CD14-positive monocyte (primary cell): ENCODE data around the gene LTB4R. TPM values are rescaled to one million over a fixed set of nuclear protein-coding genes. Genes with fewer than 3 reads are reported as not detected.

ENCODE experiments used
- DNase-seq, 3 donors: peaks; one replicate each; pipeline ENCODE4 v3.0.0-alpha.2; 2011 to 2022
- H2AFZ ChIP-seq: 2 replicates; pipeline ENCODE4 v1.6.0; 2012; ENCODE audit warnings: mild to moderate bottlenecking, low read depth, low read length, inconsistent platforms; ENCODE audit not compliant: insufficient read depth, poor library complexity, severe bottlenecking
- H3K27ac ChIP-seq, 2 donors: 1 replicate in 1 of 2; 2 replicates in 1 of 2; pipeline ENCODE4 v1.5.1; 2012 to 2013; ENCODE audit warnings: low read length in 2 of 2, control low read depth in 1 of 2, inconsistent platforms in 1 of 2, low read depth in 1 of 2, mild to moderate bottlenecking in 1 of 2
- H3K27me3 ChIP-seq, 2 donors: one replicate each; pipeline versions ENCODE4 v1.6.0 to v1.6.1; 2011 to 2013; ENCODE audit warnings: low read length in 2 of 2; ENCODE audit not compliant: control insufficient read depth in 2 of 2, insufficient read depth in 2 of 2
- H3K36me3 ChIP-seq, 2 donors: replicated peaks in 1 of 2; 1 replicate in 1 of 2; 2 replicates in 1 of 2; pipeline versions ENCODE4 v1.5.1 to v1.6.1; 2012 to 2013; ENCODE audit warnings: low read length in 2 of 2, control low read depth in 1 of 2, inconsistent platforms in 1 of 2, mild to moderate bottlenecking in 1 of 2; ENCODE audit not compliant: insufficient read depth in 2 of 2, control insufficient read depth in 1 of 2
- H3K4me1 ChIP-seq, 2 donors: 1 replicate in 1 of 2; 2 replicates in 1 of 2; pipeline versions ENCODE4 v1.5.1 to v1.6.1; 2012 to 2013; ENCODE audit warnings: low read length in 2 of 2, control low read depth in 1 of 2, inconsistent platforms in 1 of 2, mild to moderate bottlenecking in 1 of 2, moderate library complexity in 1 of 2; ENCODE audit not compliant: insufficient read depth in 2 of 2, control insufficient read depth in 1 of 2
- H3K4me2 ChIP-seq: replicated peaks from 2 replicates; pipeline ENCODE3; 2012; ENCODE audit warnings: low read length, moderate library complexity, mild to moderate bottlenecking; ENCODE audit not compliant: poor library complexity, severe bottlenecking; ENCODE audit errors: extremely low read depth
- H3K4me3 ChIP-seq, 3 experiments: fragments of 200-600 bp in 1 of 3; sonication (generic) in 1 of 3; replicated peaks in 1 of 3; 1 replicate in 2 of 3; 2 replicates in 1 of 3; pipeline ENCODE4 v1.5.1; 2011 to 2013; ENCODE audit warnings: low read length in 3 of 3, mild to moderate bottlenecking in 3 of 3, control low read depth in 2 of 3, low read depth in 2 of 3, inconsistent platforms in 1 of 3, moderate library complexity in 1 of 3
- H3K79me2 ChIP-seq: 2 replicates; pipeline ENCODE4 v1.6.0; 2012; ENCODE audit warnings: mild to moderate bottlenecking, control low read depth, inconsistent platforms, low read length, moderate library complexity; ENCODE audit not compliant: insufficient read depth
- H3K9ac ChIP-seq: 2 replicates; pipeline ENCODE4 v1.6.0; 2017; ENCODE audit warnings: low read length, mild to moderate bottlenecking; ENCODE audit not compliant: insufficient read depth, poor library complexity, severe bottlenecking
- H3K9me3 ChIP-seq, 2 donors: replicated peaks in 1 of 2; 1 replicate in 1 of 2; 2 replicates in 1 of 2; pipeline versions ENCODE4 v1.5.1 to v1.6.1; 2012 to 2013; ENCODE audit warnings: low read length in 2 of 2, control low read depth in 1 of 2; ENCODE audit not compliant: control insufficient read depth in 1 of 2, insufficient read depth in 1 of 2
- H4K20me1 ChIP-seq: 2 replicates; pipeline ENCODE4 v1.6.0; 2012; ENCODE audit warnings: mild to moderate bottlenecking, low read length, control low read depth, moderate library complexity; ENCODE audit not compliant: insufficient read depth
- H3K27ac Mint-ChIP-seq, 7 donors: one replicate each; pipeline ENCODE4 v1.8.0; 2020; ENCODE audit warnings: mild to moderate bottlenecking in 7 of 7, mixed read lengths in 7 of 7, moderate library complexity in 6 of 7, inconsistent platforms in 2 of 7
- H3K27me3 Mint-ChIP-seq, 3 donors: one replicate each; pipeline ENCODE4 v1.8.0; 2021 to 2022; ENCODE audit warnings: low read depth in 3 of 3, mild to moderate bottlenecking in 3 of 3, mixed read lengths in 3 of 3, moderate library complexity in 3 of 3, inconsistent platforms in 1 of 3
- H3K36me3 Mint-ChIP-seq, 2 donors: one replicate each; pipeline ENCODE4 v1.8.0; 2020; ENCODE audit warnings: mixed read lengths in 2 of 2, inconsistent platforms in 1 of 2, mild to moderate bottlenecking in 1 of 2
- H3K4me1 Mint-ChIP-seq: one replicate; pipeline ENCODE4 v1.8.0; 2020; ENCODE audit warnings: mild to moderate bottlenecking, mixed read lengths
- H3K4me3 Mint-ChIP-seq, 2 donors: one replicate each; pipeline ENCODE4 v1.8.0; 2020; ENCODE audit warnings: mild to moderate bottlenecking in 2 of 2, mixed read lengths in 2 of 2, moderate library complexity in 1 of 2
- H3K9me3 Mint-ChIP-seq, 7 donors: one replicate each; pipeline ENCODE4 v1.8.0; 2020 to 2022; ENCODE audit warnings: mixed read lengths in 7 of 7, mild to moderate bottlenecking in 6 of 7, moderate library complexity in 6 of 7, inconsistent platforms in 2 of 7
- CTCF ChIP-seq: fragments of 200-600 bp; IDR thresholded peaks from one replicate; pipeline ENCODE4 v1.8.0; 2022; ENCODE audit warnings: antibody characterized with exemption, mild to moderate bottlenecking
- WGBS: methylation state at CpG from one replicate; pipeline ENCODE4 v1.1.5; 2013; ENCODE audit warnings: missing lambda C conversion rate; ENCODE audit not compliant: insufficient coverage; 5-methylcytosine and 5-hydroxymethylcytosine counted together
- intact Hi-C, 2 donors: fragments of 100-400 bp; cut with micrococcal nuclease; formaldehyde crosslinking; loops; one replicate each; pipeline versions ENCODE4 v1.15.0 to v1.15.1; 2023
- polyA plus RNA-seq, 3 donors: library from polyadenylated mRNA; depleted of rRNA in 1 of 3; unstranded in 2 of 3; stranded (reverse) in 1 of 3; fragments of 300-500 nt in 2 of 3; fragments of >200 nt in 1 of 3; fragmentation: Illumina TruSeq in 2 of 3; gene quantifications; 1 replicate in 2 of 3; 2 replicates in 1 of 3; pipeline ENCODE4 v1.2.3, GENCODE V29; 2012 to 2021

LTB4R gene
- polyA plus RNA-seq, 3 donors, result 51.5 to 98.5 (median 87.3) TPM

- no peak for TF ChIP-seq CTCF
- Histone ChIP-seq H2AFZ (no peak overlapping the region), H3K9ac (no peak overlapping the region), H3K79me2 (no peaks in the 10 kb centered on the region), H4K20me1 (no peaks in the 10 kb centered on the region), H3K27ac (no peak overlapping the region), H3K36me3 (peaks cover 65 to 94% of the 10 kb centered on the region in 2 donors), H3K4me3 (no peak overlapping the region), H3K4me2 (no peak overlapping the region), H3K27me3 (no peaks in the 10 kb centered on the region), H3K9me3 (no peaks in the 10 kb centered on the region), H3K4me1 (no peaks in the 10 kb centered on the region)
- DNase-seq, result no peak
- Mint-ChIP-seq H3K27ac (peak overlapping the region in 2 of 7 donors; percentile 42 to 60), H3K27me3 (peaks cover 0 to 3% (median 2%) of the 10 kb centered on the region in 3 donors), H3K36me3 (peaks cover 70 to 91% of the 10 kb centered on the region in 2 donors), H3K4me1 (peaks cover 6% of the 10 kb centered on the region), H3K4me3 (no peak overlapping the region), H3K9me3 (no peaks in the 10 kb centered on the region)
- intact Hi-C loops, result no loop called here
- 98% methylated on average over 5 of the region's 6 CpGs for WGBS
These were observed 47.0 kb upstream of the LTB4R start for GRCh38 chr14:24264298-24264697.

GRCh38 chr14:24266344-24267244 is 44.7 kb upstream of the LTB4R start:
- Histone ChIP-seq H3K4me3 (no peak overlapping the region), H3K36me3 (peaks cover 61 to 79% of the 10 kb centered on the region in 2 donors), H3K9me3 (no peaks in the 10 kb centered on the region), H3K4me1 (peaks cover 7 to 11% of the 10 kb centered on the region in 2 donors), H3K79me2 (peaks cover 20% of the 10 kb centered on the region), H3K27ac (no peak overlapping the region), H3K9ac (no peak overlapping the region), H3K27me3 (no peaks in the 10 kb centered on the region), H2AFZ (no peak overlapping the region), H3K4me2 (no peak overlapping the region), H4K20me1 (no peaks in the 10 kb centered on the region)
- H3K4me1 Mint-ChIP-seq, result peaks cover 13% of the 10 kb centered on the region
- peaks cover 0 to 2% (median 0%) of the 10 kb centered on the region in 7 donors for H3K9me3 Mint-ChIP-seq
- no peak for TF ChIP-seq CTCF
- peak overlapping the region in 4 of 7 donors; percentile 13 to 61 (median 58) for H3K27ac Mint-ChIP-seq
- DNase-seq, result no peak
- peaks cover 0 to 3% (median 2%) of the 10 kb centered on the region in 3 donors for H3K27me3 Mint-ChIP-seq
- H3K36me3 Mint-ChIP-seq, result peaks cover 62 to 77% of the 10 kb centered on the region in 2 donors
- intact Hi-C loops, result no loop called here
- 89% methylated on average over 18 of the region's 18 CpGs for WGBS
- H3K4me3 Mint-ChIP-seq, result no peak overlapping the region
